H1 (cell line): Measurements from ENCODE around the gene MITF. TPM values are rescaled to one million over a fixed set of nuclear protein-coding genes. Genes with fewer than 3 reads are reported as not detected.

Experiments
- CTCF ChIA-PET: fragments of 300-600 bp; sonication (Branson Sonifier 250); formaldehyde crosslinking; loops from one replicate; lab custom pipeline; 2021; ENCODE audit not compliant: partially characterized antibody; lab: Charles Lee
- POLR2A ChIA-PET: fragments of 300-600 bp; sonication (Branson Sonifier 250); formaldehyde crosslinking; loops from one replicate; lab custom pipeline; 2021; ENCODE audit warnings: inconsistent platforms; ENCODE audit not compliant: partially characterized antibody; lab: Charles Lee
- DNase-seq, 2 experiments: peaks; one replicate each; pipeline versions ENCODE4 v3.0.0 to v3.0.0-alpha.2; 2010 to 2022; ENCODE audit warnings: low spot score in 2 of 2, low read depth in 1 of 2, mixed read lengths in 1 of 2
- FAIRE-seq: peaks from 2 replicates; lab custom pipeline; 2011; peaks lifted over from hg19 to GRCh38; lab: Jason Lieb, UNC
- H2AFZ ChIP-seq: 2 replicates; pipeline ENCODE4 v1.8.1; 2012; ENCODE audit warnings: low read length, inconsistent platforms
- H2AK5ac ChIP-seq: 2 replicates; pipeline ENCODE4 v1.6.1; 2013; ENCODE audit warnings: low read depth, low read length
- H2BK120ac ChIP-seq: replicated peaks from 2 replicates; pipeline ENCODE3; 2013; ENCODE audit warnings: low read depth, low read length, inconsistent platforms
- H2BK12ac ChIP-seq: 2 replicates; pipeline ENCODE4 v1.6.1; 2013; ENCODE audit warnings: low read depth, low read length
- H2BK15ac ChIP-seq: 2 replicates; pipeline ENCODE4 v1.6.1; 2013; ENCODE audit warnings: low read length
- H2BK20ac ChIP-seq: 2 replicates; pipeline ENCODE4 v1.6.1; 2013; ENCODE audit warnings: low read length
- H2BK5ac ChIP-seq: 2 replicates; pipeline ENCODE4 v1.6.1; 2013; ENCODE audit warnings: low read depth, low read length
- H3K14ac ChIP-seq: 2 replicates; pipeline ENCODE4 v1.6.1; 2013; ENCODE audit warnings: inconsistent platforms; ENCODE audit not compliant: insufficient read length
- H3K18ac ChIP-seq: 2 replicates; pipeline ENCODE4 v1.6.1; 2013; ENCODE audit warnings: low read length; ENCODE audit errors: extremely low read depth
- H3K23ac ChIP-seq: 2 replicates; pipeline ENCODE4 v1.6.1; 2013; ENCODE audit warnings: inconsistent platforms; ENCODE audit not compliant: insufficient read length
- H3K23me2 ChIP-seq: 2 replicates; pipeline ENCODE4 v1.6.1; 2013; ENCODE audit warnings: low read depth, low read length
- H3K27ac ChIP-seq: 2 replicates; pipeline ENCODE4 v1.6.1; 2011; ENCODE audit warnings: low read depth, low read length, inconsistent platforms
- H3K27me3 ChIP-seq, 4 experiments: replicated peaks in 1 of 4; 1 replicate in 1 of 4; 2 replicates in 3 of 4; pipeline versions ENCODE4 v1.6.1 to v1.8.1; 2011 to 2013; ENCODE audit warnings: low read length in 3 of 4, mild to moderate bottlenecking in 3 of 4, inconsistent platforms in 2 of 4, mixed read lengths in 2 of 4, moderate library complexity in 1 of 4; ENCODE audit not compliant: control insufficient read depth in 3 of 4, insufficient read depth in 3 of 4; ENCODE audit errors: extremely low read depth in 1 of 4
- H3K36me3 ChIP-seq, 4 experiments: 2 replicates each; pipeline versions ENCODE4 v1.6.1 to v1.8.1; 2011 to 2013; ENCODE audit warnings: mild to moderate bottlenecking in 4 of 4, low read length in 3 of 4, moderate library complexity in 2 of 4, control low read depth in 1 of 4, inconsistent platforms in 1 of 4; ENCODE audit not compliant: insufficient read depth in 4 of 4, control insufficient read depth in 2 of 4
- H3K4ac ChIP-seq: replicated peaks from 2 replicates; pipeline ENCODE3; 2013; ENCODE audit warnings: low read length, low read depth, mixed read lengths, inconsistent platforms; ENCODE audit not compliant: insufficient read length
- H3K4me1 ChIP-seq, 4 experiments: replicated peaks in 1 of 4; 1 replicate in 1 of 4; 2 replicates in 3 of 4; pipeline versions ENCODE4 v1.6.1 to v1.8.1; 2011 to 2013; ENCODE audit warnings: low read length in 3 of 4, inconsistent platforms in 2 of 4, mixed read lengths in 1 of 4; ENCODE audit not compliant: insufficient read depth in 4 of 4, control insufficient read depth in 3 of 4
- H3K4me2 ChIP-seq, 2 experiments: 2 replicates each; pipeline versions ENCODE4 v1.6.1 to v1.8.1; 2011 to 2013; ENCODE audit warnings: low read depth in 2 of 2, low read length in 2 of 2, control low read depth in 1 of 2, inconsistent platforms in 1 of 2, mild to moderate bottlenecking in 1 of 2; ENCODE audit not compliant: insufficient read depth in 1 of 2
- H3K4me3 ChIP-seq, 4 experiments: fragments of 200-600, 300-600 bp in 1 of 4; sonication (generic), shearing (Covaris generic), sonication (Bioruptor Twin) in 1 of 4; 2 replicates each; pipeline versions ENCODE4 v1.5.1 to v1.8.1; 2011 to 2016; ENCODE audit warnings: low read length in 4 of 4, low read depth in 3 of 4, control low read depth in 2 of 4, inconsistent platforms in 2 of 4, mild to moderate bottlenecking in 2 of 4, mixed read lengths in 1 of 4, moderate library complexity in 1 of 4; ENCODE audit not compliant: insufficient read depth in 2 of 4; ENCODE audit errors: extremely low read depth in 1 of 4
- H3K56ac ChIP-seq: replicated peaks from 2 replicates; pipeline ENCODE3; 2013; ENCODE audit warnings: low read depth, mild to moderate bottlenecking, mixed read lengths, low read length, inconsistent platforms; ENCODE audit not compliant: insufficient read length
- H3K79me1 ChIP-seq: 2 replicates; pipeline ENCODE4 v1.6.1; 2013; ENCODE audit warnings: low read depth, low read length, control low read depth
- H3K79me2 ChIP-seq, 2 experiments: 2 replicates each; pipeline versions ENCODE4 v1.6.1 to v1.8.1; 2012 to 2013; ENCODE audit warnings: low read length in 2 of 2, mild to moderate bottlenecking in 2 of 2, inconsistent platforms in 1 of 2; ENCODE audit not compliant: insufficient read depth in 2 of 2, control insufficient read depth in 1 of 2
- H3K9ac ChIP-seq, 4 experiments: replicated peaks in 1 of 4; 1 replicate in 1 of 4; 2 replicates in 3 of 4; pipeline versions ENCODE4 v1.6.1 to v1.8.1; 2011 to 2013; ENCODE audit warnings: low read depth in 3 of 4, low read length in 3 of 4, control low read depth in 2 of 4, mild to moderate bottlenecking in 2 of 4, moderate library complexity in 2 of 4, inconsistent platforms in 1 of 4; ENCODE audit errors: extremely low read depth in 1 of 4
- H3K9me3 ChIP-seq, 2 experiments: 2 replicates each; pipeline versions ENCODE4 v1.6.1 to v1.8.1; 2012 to 2013; ENCODE audit warnings: mild to moderate bottlenecking in 2 of 2, moderate library complexity in 2 of 2, control low read depth in 1 of 2, inconsistent platforms in 1 of 2, low read depth in 1 of 2, low read length in 1 of 2, mixed read lengths in 1 of 2; ENCODE audit not compliant: insufficient read depth in 2 of 2
- H4K20me1 ChIP-seq, 2 experiments: replicated peaks in 1 of 2; 2 replicates each; pipeline versions ENCODE3 to v1.8.1; 2011 to 2013; ENCODE audit warnings: inconsistent platforms in 2 of 2, low read length in 2 of 2, mild to moderate bottlenecking in 1 of 2; ENCODE audit not compliant: insufficient read depth in 2 of 2, control insufficient read depth in 1 of 2
- H4K5ac ChIP-seq: 2 replicates; pipeline ENCODE4 v1.6.1; 2013; ENCODE audit warnings: low read length, low read depth, mixed read lengths, inconsistent platforms; ENCODE audit not compliant: insufficient read length
- H4K8ac ChIP-seq: 2 replicates; pipeline ENCODE4 v1.8.0; 2013; ENCODE audit warnings: mild to moderate bottlenecking, moderate library complexity, low read length, inconsistent platforms; ENCODE audit not compliant: insufficient read depth; ENCODE audit errors: extremely low read depth
- H4K91ac ChIP-seq: replicated peaks from 2 replicates; pipeline ENCODE3; 2013; ENCODE audit warnings: low read length, mixed read lengths, inconsistent platforms; ENCODE audit not compliant: insufficient read length
- BACH1 ChIP-seq: IDR thresholded peaks from 2 replicates; pipeline ENCODE4 v1.6.1; 2012; ENCODE audit warnings: low read length, improper control_type of control experiment
- WGBS, 2 experiments: shearing (Covaris generic) in 1 of 2; methylation state at CpG; one replicate each; pipeline versions ENCODE4 v1.1.6 to v1.1.7; 2013 to 2015; ENCODE audit warnings: low lambda C conversion rate in 2 of 2, mixed read lengths in 2 of 2, inconsistent platforms in 1 of 2, low coverage in 1 of 2, missing lambda C conversion rate in 1 of 2; ENCODE audit not compliant: insufficient replicate concordance in 2 of 2, insufficient coverage in 1 of 2, insufficient read length in 1 of 2; ENCODE audit errors: extremely low coverage in 1 of 2, missing lambda C conversion rate in 1 of 2; 5-methylcytosine and 5-hydroxymethylcytosine counted together
- polyA plus RNA-seq, 7 experiments: library from polyadenylated mRNA; depleted of rRNA in 3 of 7; stranded (reverse) in 5 of 7; unstranded in 2 of 7; fragments of >200 nt in 5 of 7; fragments of 200-250 nt in 2 of 7; gene quantifications; 1 replicate in 5 of 7; 2 replicates in 1 of 7; 4 replicates in 1 of 7; pipeline versions ENCODE4 v1.2.1 to v1.2.3, GENCODE V29; 2011 to 2013; ENCODE audit warnings: missing spikeins in 2 of 7, mixed read lengths in 2 of 7
- total RNA-seq: library from RNA; stranded (reverse); fragmentation: NEBNext Ultra II Directional; extraction: Animal tissue kit (Norgen Biotek cat#: 25700); gene quantifications from 2 replicates; pipeline ENCODE4 v1.2.1, GENCODE V29; 2021

Gene MITF
- total and polyA plus RNA-seq, 2 of the 8 experiments (the other 6 are each of a cell fraction or from before 2014, with no cell fraction given), result 0.53 to 1.4 TPM

GRCh38 chr3:69890084-69890483 lies 150.8 kb downstream of the MITF start:
- 92% methylated on average over 4 of the region's 4 CpGs; no CpG with 5 or more reads in 1 of the 2 experiments for WGBS, 2 experiments
- Histone ChIP-seq H2AFZ (no peak overlapping the region), H2BK15ac (no peak overlapping the region), H3K36me3 (no peaks in the 10 kb centered on the region), H3K9me3 (no peaks in the 10 kb centered on the region), H3K27me3 (peaks cover 0 to 7% (median 1%) of the 10 kb centered on the region in 4 experiments; a peak in 2 of 7 replicates), H3K23ac (no peak overlapping the region), H3K27ac (no peak overlapping the region), H3K79me2 (no peaks in the 10 kb centered on the region), H2BK5ac (no peak overlapping the region), H2BK12ac (no peak overlapping the region), H4K5ac (no peak overlapping the region), H4K20me1 (no peaks in the 10 kb centered on the region), H3K18ac (no peak overlapping the region), H2AK5ac (no peak overlapping the region), H2BK20ac (no peak overlapping the region), H3K23me2 (no peaks in the 10 kb centered on the region), H3K4ac (no peak overlapping the region), H4K91ac (no peak overlapping the region), H3K4me2 (no peak overlapping the region), H3K56ac (no peak overlapping the region), H2BK120ac (no peak overlapping the region), H3K79me1 (no peaks in the 10 kb centered on the region), H3K4me1 (peaks cover 3 to 9% (median 6%) of the 10 kb centered on the region in 4 experiments; a peak in 6 of 7 replicates), H3K4me3 (no peak overlapping the region), H3K9ac (no peak overlapping the region), H3K14ac (no peak overlapping the region), H4K8ac (no peak overlapping the region)
- FAIRE-seq (no peak), DNase-seq (no peak)
- ChIA-PET CTCF (no interaction called here), POLR2A (no interaction called here)
- TF ChIP-seq BACH1, result no peak
